ENCODE results near the gene SLMAP. TPM values are rescaled to one million over a fixed set of nuclear protein-coding genes. Genes with fewer than 3 reads are reported as not detected.

The SLMAP gene
- total RNA-seq, 1 experiment from 2014 or later, result 79.5 TPM

GRCh38 chr3:57959423-57960173, 203.5 kb downstream of the SLMAP start:
- ATAC-seq (peak; percentile 7; the same call in 1 of the 2 replicates), DNase-seq (ENCODE audit: low spot score) (no peak)
- H3K27ac Mint-ChIP-seq, result peak overlapping the region; percentile 37

GRCh38 chr3:57960174-57960505, 204.0 kb downstream of the SLMAP start:
- Mint-ChIP-seq H3K36me3 (no peaks in the 10 kb centered on the region), H3K27ac (no peak overlapping the region; the same call in 1 of the 2 replicates), H3K4me1 (peaks cover 6% of the 10 kb centered on the region), H3K9me3 (no peaks in the 10 kb centered on the region), H3K4me3 (no peak overlapping the region), H3K27me3 (ENCODE audit: low read depth) (no peaks in the 10 kb centered on the region)
- DNase-seq (ENCODE audit: low spot score), result no peak
- ChIA-PET POLR2A (interaction anchor here (0.5 kb wide), 1 partner anchor 162 kb away, joined by 5 read pairs; no protein-coding TSS in a partner anchor), CTCF (interaction anchor here (0.6 kb wide), 1 partner anchor 217 kb away, joined by 3 read pairs; no protein-coding TSS in a partner anchor)
- TF ChIP-seq USF2 (CRISPR knock-in tag; IDR thresholded peaks at IDR 0.05), result peak; percentile 18; the same call in 1 of the 2 replicates
- no peak for TF ChIP-seq MAX (CRISPR knock-in tag; IDR thresholded peaks at IDR 0.05)
- TF ChIP-seq GTF2I (CRISPR knock-in tag; conservative IDR thresholded peaks at IDR 0.05), result no peak
- no peak for TF ChIP-seq CDX4 (CRISPR knock-in tag; IDR thresholded peaks at IDR 0.05; ENCODE audit: borderline replicate concordance)
- TF ChIP-seq CBFB (CRISPR knock-in tag; IDR thresholded peaks at IDR 0.05; ENCODE audit: low read depth), result no peak
- TF ChIP-seq CREM (CRISPR knock-in tag; IDR thresholded peaks at IDR 0.05), result no peak
- TF ChIP-seq ATF6 (CRISPR knock-in tag; IDR thresholded peaks at IDR 0.05), result no peak
- TF ChIP-seq E2F5 (CRISPR knock-in tag; IDR thresholded peaks at IDR 0.05), result no peak
- no peak for TF ChIP-seq ZBTB21 (CRISPR knock-in tag; IDR thresholded peaks at IDR 0.05; ENCODE audit: borderline replicate concordance)
- peak; percentile 39 for ATAC-seq

More at GRCh38 chr3:57959423-57960173, 203.5 kb downstream of the SLMAP start:
- TF ChIP-seq NFE2L1 (CRISPR knock-in tag; IDR thresholded peaks at IDR 0.05), result no peak
- no peaks in the 10 kb centered on the region for H3K36me3 Mint-ChIP-seq
- POLR2A ChIA-PET, result interaction anchor here (0.5 kb wide), 1 partner anchor 162 kb away, joined by 5 read pairs; no protein-coding TSS in a partner anchor
- CTCF ChIA-PET, result interaction anchor here (0.6 to 1.0 kb wide), 2 partner anchors 218 to 228 kb away, joined by 3 read pairs; no protein-coding TSS in a partner anchor
- no peaks in the 10 kb centered on the region for H3K27me3 Mint-ChIP-seq (ENCODE audit: low read depth)
- H3K4me1 Mint-ChIP-seq, result peaks cover 6% of the 10 kb centered on the region
- no peaks in the 10 kb centered on the region for H3K9me3 Mint-ChIP-seq
- no peak overlapping the region for H3K4me3 Mint-ChIP-seq

GRCh38 chr3:57961177-57961827, 205.2 kb downstream of the SLMAP start:
- H3K4me1 Mint-ChIP-seq, result peaks cover 6% of the 10 kb centered on the region
- ChIA-PET POLR2A (no interaction called here), CTCF (interaction anchor here (0.7 to 1.8 kb wide), 16 partner anchors 8 to 256 kb away, joined by 3 to 12 read pairs (median 4); no protein-coding TSS in a partner anchor)
- no peaks in the 10 kb centered on the region for H3K27me3 Mint-ChIP-seq (ENCODE audit: low read depth)
- H3K27ac Mint-ChIP-seq, result no peak overlapping the region
- H3K4me3 Mint-ChIP-seq, result no peak overlapping the region
- ATAC-seq (no peak), DNase-seq (ENCODE audit: low spot score) (no peak)
- no peak for TF ChIP-seq ZNF219 (CRISPR knock-in tag; IDR thresholded peaks at IDR 0.05; ENCODE audit: borderline replicate concordance)
- no peak for TF ChIP-seq ZNF138 (CRISPR knock-in tag; conservative IDR thresholded peaks at IDR 0.05)
- TF ChIP-seq FOXP4 (CRISPR knock-in tag; IDR thresholded peaks at IDR 0.05), result no peak
- TF ChIP-seq GABPB1 (CRISPR knock-in tag; IDR thresholded peaks at IDR 0.05), result peak; percentile 68; the same call in 1 of the 2 replicates
- no peak for TF ChIP-seq TEAD4 (CRISPR knock-in tag; IDR thresholded peaks at IDR 0.05)
- no peak for TF ChIP-seq E2F1 (CRISPR knock-in tag; IDR thresholded peaks at IDR 0.05)
- TF ChIP-seq RELA (CRISPR knock-in tag; IDR thresholded peaks at IDR 0.05; ENCODE audit: borderline replicate concordance), result no peak
- no peak for TF ChIP-seq FOXP1 (CRISPR knock-in tag; IDR thresholded peaks at IDR 0.05; ENCODE audit: borderline replicate concordance)
- TF ChIP-seq USF2 (CRISPR knock-in tag; IDR thresholded peaks at IDR 0.05), result peak; percentile 39; the same call in 1 of the 2 replicates
- no peaks in the 10 kb centered on the region for H3K9me3 Mint-ChIP-seq
- no peaks in the 10 kb centered on the region for H3K36me3 Mint-ChIP-seq

Data from WTC11 (cell line).